Measurements from ENCODE around the gene ATXN7.

ATXN7 gene

GRCh38 chr3:63972987-63973386 lies 109.3 kb downstream of the ATXN7 start:
- TF ChIP-seq, protein P1, sequence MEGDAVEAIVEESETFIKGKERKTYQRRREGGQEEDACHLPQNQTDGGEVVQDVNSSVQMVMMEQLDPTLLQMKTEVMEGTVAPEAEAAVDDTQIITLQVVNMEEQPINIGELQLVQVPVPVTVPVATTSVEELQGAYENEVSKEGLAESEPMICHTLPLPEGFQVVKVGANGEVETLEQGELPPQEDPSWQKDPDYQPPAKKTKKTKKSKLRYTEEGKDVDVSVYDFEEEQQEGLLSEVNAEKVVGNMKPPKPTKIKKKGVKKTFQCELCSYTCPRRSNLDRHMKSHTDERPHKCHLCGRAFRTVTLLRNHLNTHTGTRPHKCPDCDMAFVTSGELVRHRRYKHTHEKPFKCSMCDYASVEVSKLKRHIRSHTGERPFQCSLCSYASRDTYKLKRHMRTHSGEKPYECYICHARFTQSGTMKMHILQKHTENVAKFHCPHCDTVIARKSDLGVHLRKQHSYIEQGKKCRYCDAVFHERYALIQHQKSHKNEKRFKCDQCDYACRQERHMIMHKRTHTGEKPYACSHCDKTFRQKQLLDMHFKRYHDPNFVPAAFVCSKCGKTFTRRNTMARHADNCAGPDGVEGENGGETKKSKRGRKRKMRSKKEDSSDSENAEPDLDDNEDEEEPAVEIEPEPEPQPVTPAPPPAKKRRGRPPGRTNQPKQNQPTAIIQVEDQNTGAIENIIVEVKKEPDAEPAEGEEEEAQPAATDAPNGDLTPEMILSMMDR (IDR thresholded peaks at IDR 0.05; ENCODE audit: low read depth, low read length, missing control alignments), result no peak
- DNase-seq (ENCODE audit: extremely low read depth, low read depth), result no peak

DNA sequence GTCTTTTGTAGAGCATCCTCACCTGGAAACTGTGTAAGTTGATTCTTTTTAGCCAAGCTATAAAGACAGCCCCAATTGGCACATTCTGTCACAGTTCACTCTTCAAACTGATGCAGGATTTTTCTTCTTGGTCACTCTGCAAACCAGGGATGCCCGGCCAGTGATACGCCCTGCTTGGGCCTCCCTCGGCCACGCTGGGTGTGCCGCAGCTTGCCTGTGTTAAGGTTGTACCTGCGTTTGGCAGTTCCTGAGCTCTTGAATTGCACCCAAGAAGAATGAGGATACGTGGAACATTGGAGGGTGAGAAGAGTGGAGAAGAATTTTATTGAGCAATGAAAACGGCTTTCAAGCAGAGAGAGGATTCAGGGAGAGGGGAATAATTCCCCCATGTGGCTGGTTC lies 109.7 kb downstream of the ATXN7 start:
- H3K4me3 ChIP-seq (replicated peaks; ENCODE audit: low read depth, low read length), result no peak overlapping the region
- TF ChIP-seq, protein P1 (IDR thresholded peaks at IDR 0.05; ENCODE audit: low read depth, low read length, missing control alignments), result no peak

More at GRCh38 chr3:63972987-63973386, 109.3 kb downstream of the ATXN7 start:
- H3K4me3 ChIP-seq (replicated peaks; ENCODE audit: low read depth, low read length), result no peak overlapping the region

DNA sequence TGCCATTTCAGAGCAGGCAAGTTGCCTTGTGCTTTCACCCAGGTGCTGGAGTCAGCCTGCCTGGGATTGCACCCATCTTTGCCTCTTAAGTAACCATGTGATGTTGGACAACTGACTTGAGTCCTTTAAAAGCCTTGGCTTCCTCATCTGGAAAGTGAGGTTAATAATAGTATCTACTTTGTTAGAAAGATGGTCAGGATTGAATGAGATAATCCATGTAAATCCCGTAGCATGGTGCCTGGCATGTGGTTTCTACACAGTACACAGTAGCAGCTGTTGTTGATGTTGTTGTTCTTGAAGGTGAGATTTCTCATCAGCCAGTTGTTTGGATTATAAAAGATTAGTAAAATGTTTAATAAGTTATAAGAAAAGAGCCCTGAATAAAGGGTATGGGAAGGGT lies 110.8 kb downstream of the ATXN7 start:
- TF ChIP-seq, protein P1 (IDR thresholded peaks at IDR 0.05; ENCODE audit: low read depth, low read length, missing control alignments), result no peak
- no peak overlapping the region for H3K4me3 ChIP-seq (replicated peaks; ENCODE audit: low read depth, low read length)
- no peak for DNase-seq (ENCODE audit: extremely low read depth, low read depth)

More for the DNA sequence above, 109.7 kb downstream of the ATXN7 start:
- DNase-seq (ENCODE audit: extremely low read depth, low read depth), result no peak

GRCh38 chr3:63975723-63976122 lies 112.1 kb downstream of the ATXN7 start:
- TF ChIP-seq, protein P1 (IDR thresholded peaks at IDR 0.05; ENCODE audit: low read depth, low read length, missing control alignments), result no peak
- no peak overlapping the region for H3K4me3 ChIP-seq (replicated peaks; ENCODE audit: low read depth, low read length)
- no peak for DNase-seq (ENCODE audit: extremely low read depth, low read depth)

DNA sequence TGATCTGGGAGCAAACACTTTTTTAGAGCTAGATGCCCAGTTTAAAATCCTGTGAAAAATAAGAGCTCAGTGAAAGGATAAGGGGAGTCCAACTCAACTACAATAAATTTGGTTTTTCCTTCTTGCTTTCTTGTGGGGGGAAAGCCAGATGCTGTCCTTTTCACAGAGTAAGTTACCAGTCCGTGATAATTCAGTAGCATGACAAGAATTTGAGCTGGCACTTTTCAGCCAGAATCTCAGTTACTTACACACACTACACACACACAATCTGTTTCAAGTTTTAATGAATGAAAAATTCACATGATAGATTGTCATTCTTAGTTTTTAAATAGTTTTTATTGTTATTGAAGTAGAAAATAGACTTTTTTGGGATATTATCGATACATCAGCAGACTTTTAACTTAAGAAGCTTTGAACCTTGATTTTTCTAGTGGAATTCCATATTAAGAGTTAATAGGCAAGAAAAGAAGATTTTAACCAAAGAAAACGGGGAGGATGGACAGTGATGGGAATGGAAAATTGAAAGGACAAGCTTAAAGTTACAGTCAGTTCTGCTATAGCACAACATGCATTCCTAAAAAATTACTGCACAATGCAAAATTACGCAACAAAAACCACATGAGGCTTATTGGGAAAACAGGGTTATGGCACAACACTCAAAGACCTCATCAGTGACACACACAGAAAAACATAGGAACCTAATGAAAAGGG lies 112.6 kb downstream of the ATXN7 start:
- peak; percentile 56 for DNase-seq (ENCODE audit: extremely low read depth, low read depth)
- TF ChIP-seq, protein P1 (IDR thresholded peaks at IDR 0.05; ENCODE audit: low read depth, low read length, missing control alignments), result no peak
- no peak overlapping the region for H3K4me3 ChIP-seq (replicated peaks; ENCODE audit: low read depth, low read length)

- no peak overlapping the region for H3K4me3 ChIP-seq (replicated peaks; ENCODE audit: low read depth, low read length)
- DNase-seq (ENCODE audit: extremely low read depth, low read depth), result no peak
- TF ChIP-seq, protein P1 (IDR thresholded peaks at IDR 0.05; ENCODE audit: low read depth, low read length, missing control alignments), result no peak
These were observed 113.2 kb downstream of the ATXN7 start for GRCh38 chr3:63976872-63977200.

GRCh38 chr3:63977893-63978292 lies 114.2 kb downstream of the ATXN7 start:
- TF ChIP-seq, protein P1 (IDR thresholded peaks at IDR 0.05; ENCODE audit: low read depth, low read length, missing control alignments), result no peak
- no peak for DNase-seq (ENCODE audit: extremely low read depth, low read depth)
- H3K4me3 ChIP-seq (replicated peaks; ENCODE audit: low read depth, low read length), result no peak overlapping the region
